H9 (cell line): ENCODE measurements around the gene HACE1. TPM values are rescaled to one million over a fixed set of nuclear protein-coding genes. Genes with fewer than 3 reads are reported as not detected.

Experiments
- DNase-seq: peaks from one replicate; pipeline ENCODE4 v3.0.0-alpha.2; 2017
- H2AFZ ChIP-seq: one replicate; pipeline ENCODE4 v1.6.1; 2013; ENCODE audit warnings: mild to moderate bottlenecking, low read length, control low read depth, moderate library complexity
- H2AK5ac ChIP-seq: 2 replicates; pipeline ENCODE4 v1.6.1; 2013; ENCODE audit warnings: low read length, control low read depth, mixed read lengths; ENCODE audit not compliant: insufficient read length
- H2BK120ac ChIP-seq: one replicate; pipeline ENCODE4 v1.6.1; 2013; ENCODE audit warnings: low read depth, mild to moderate bottlenecking, low read length, control low read depth, inconsistent platforms; ENCODE audit not compliant: poor library complexity, severe bottlenecking
- H2BK12ac ChIP-seq: 2 replicates; pipeline ENCODE4 v1.6.1; 2013; ENCODE audit warnings: low read length, control low read depth, mixed read lengths, low read depth; ENCODE audit not compliant: insufficient read length
- H2BK15ac ChIP-seq: 2 replicates; pipeline ENCODE4 v1.6.1; 2013; ENCODE audit warnings: low read depth, low read length, control low read depth
- H2BK20ac ChIP-seq: one replicate; pipeline ENCODE4 v1.6.1; 2013; ENCODE audit warnings: low read depth, mild to moderate bottlenecking, low read length, control low read depth, inconsistent platforms; ENCODE audit not compliant: poor library complexity, severe bottlenecking
- H2BK5ac ChIP-seq: 2 replicates; pipeline ENCODE4 v1.6.1; 2013; ENCODE audit warnings: low read length, control low read depth, mixed read lengths; ENCODE audit not compliant: insufficient read length
- H3K14ac ChIP-seq: 2 replicates; pipeline ENCODE4 v1.6.1; 2013; ENCODE audit warnings: low read length, control low read depth; ENCODE audit not compliant: insufficient read depth
- H3K18ac ChIP-seq: 2 replicates; pipeline ENCODE4 v1.6.1; 2013; ENCODE audit warnings: low read depth, mild to moderate bottlenecking, mixed read lengths, low read length, control low read depth; ENCODE audit not compliant: insufficient read length
- H3K23ac ChIP-seq: 2 replicates; pipeline ENCODE4 v1.6.1; 2013; ENCODE audit warnings: low read length, control low read depth, mixed read lengths, low read depth; ENCODE audit not compliant: insufficient read length
- H3K23me2 ChIP-seq: 2 replicates; pipeline ENCODE4 v1.6.1; 2013; ENCODE audit warnings: low read depth, mild to moderate bottlenecking, mixed read lengths, low read length, control low read depth; ENCODE audit not compliant: insufficient read length, poor library complexity, severe bottlenecking
- H3K27ac ChIP-seq: 2 replicates; pipeline ENCODE4 v1.5.1; 2013; ENCODE audit warnings: low read length, control low read depth, mixed read lengths, low read depth; ENCODE audit not compliant: insufficient read length
- H3K27me3 ChIP-seq: 2 replicates; pipeline ENCODE4 v1.6.1; 2013; ENCODE audit warnings: low read length, control low read depth, inconsistent platforms; ENCODE audit not compliant: insufficient read depth
- H3K4ac ChIP-seq: 2 replicates; pipeline ENCODE4 v1.6.1; 2013; ENCODE audit warnings: low read depth, mild to moderate bottlenecking, control low read depth, inconsistent platforms, low read length, moderate library complexity
- H3K4me1 ChIP-seq: 2 replicates; pipeline ENCODE4 v1.6.1; 2013; ENCODE audit warnings: low read length, control low read depth, inconsistent platforms; ENCODE audit not compliant: insufficient read depth
- H3K4me2 ChIP-seq: 2 replicates; pipeline ENCODE4 v1.6.1; 2013; ENCODE audit warnings: low read length, control low read depth, mixed read lengths; ENCODE audit not compliant: insufficient read length, insufficient read depth
- H3K56ac ChIP-seq: 2 replicates; pipeline ENCODE4 v1.6.1; 2013; ENCODE audit warnings: low read depth, mild to moderate bottlenecking, mixed read lengths, low read length, control low read depth; ENCODE audit not compliant: insufficient read length
- H3K79me1 ChIP-seq: 2 replicates; pipeline ENCODE4 v1.6.1; 2013; ENCODE audit warnings: low read depth, mild to moderate bottlenecking, moderate library complexity, low read length, control low read depth, inconsistent platforms; ENCODE audit not compliant: insufficient read depth, poor library complexity, severe bottlenecking
- H3K79me2 ChIP-seq: 2 replicates; pipeline ENCODE4 v1.6.1; 2013; ENCODE audit warnings: low read length, control low read depth, inconsistent platforms; ENCODE audit not compliant: insufficient read depth
- H3K9ac ChIP-seq: 2 replicates; pipeline ENCODE4 v1.6.1; 2013; ENCODE audit warnings: low read length, control low read depth, mixed read lengths; ENCODE audit not compliant: insufficient read length; ENCODE audit errors: extremely low read depth
- H3K9me3 ChIP-seq: one replicate; pipeline ENCODE4 v1.6.1; 2013; ENCODE audit warnings: low read depth, low read length, inconsistent platforms; ENCODE audit not compliant: control insufficient read depth
- H3T11ph ChIP-seq: one replicate; pipeline ENCODE4 v1.6.1; 2013; ENCODE audit warnings: mild to moderate bottlenecking, low read length, control low read depth, inconsistent platforms
- H4K20me1 ChIP-seq: one replicate; pipeline ENCODE4 v1.6.1; 2013; ENCODE audit not compliant: control insufficient read depth, insufficient read length, insufficient read depth
- H4K5ac ChIP-seq: 2 replicates; pipeline ENCODE4 v1.6.1; 2013; ENCODE audit warnings: low read depth, mild to moderate bottlenecking, mixed read lengths, low read length, control low read depth; ENCODE audit not compliant: insufficient read length
- H4K8ac ChIP-seq: replicated peaks from 2 replicates; pipeline ENCODE4 v1.6.1; 2013; ENCODE audit warnings: low read length, control low read depth, mixed read lengths, low read depth; ENCODE audit not compliant: insufficient read length
- H4K91ac ChIP-seq: 2 replicates; pipeline ENCODE4 v1.6.1; 2013; ENCODE audit warnings: low read depth, mild to moderate bottlenecking, moderate library complexity, mixed read lengths, low read length, control low read depth; ENCODE audit not compliant: insufficient read length
- H3K27ac Mint-ChIP-seq, 3 experiments: 2 replicates in 2 of 3; 3 replicates in 1 of 3; pipeline ENCODE4 v1.8.0; 2020 to 2021; ENCODE audit warnings: mixed read lengths in 3 of 3, mild to moderate bottlenecking in 1 of 3, moderate library complexity in 1 of 3
- H3K27me3 Mint-ChIP-seq: 2 replicates; pipeline ENCODE4 v1.8.0; 2021; ENCODE audit warnings: low read depth, mild to moderate bottlenecking, moderate library complexity, mixed read lengths
- H3K36me3 Mint-ChIP-seq, 3 experiments: 2 replicates in 2 of 3; 3 replicates in 1 of 3; pipeline ENCODE4 v1.8.0; 2020 to 2021; ENCODE audit warnings: low read depth in 3 of 3, mixed read lengths in 3 of 3; ENCODE audit not compliant: insufficient read depth in 1 of 3
- H3K4me1 Mint-ChIP-seq, 2 experiments: 2 replicates each; pipeline ENCODE4 v1.8.0; 2020; ENCODE audit warnings: mixed read lengths in 2 of 2
- H3K4me3 Mint-ChIP-seq, 2 experiments: 2 replicates in 1 of 2; 3 replicates in 1 of 2; pipeline ENCODE4 v1.8.0; 2020 to 2021; ENCODE audit warnings: mild to moderate bottlenecking in 2 of 2, mixed read lengths in 2 of 2, moderate library complexity in 1 of 2
- H3K9me3 Mint-ChIP-seq, 2 experiments: 2 replicates in 1 of 2; 3 replicates in 1 of 2; pipeline ENCODE4 v1.8.0; 2020; ENCODE audit warnings: mild to moderate bottlenecking in 2 of 2, mixed read lengths in 2 of 2, moderate library complexity in 1 of 2
- CTCF ChIP-seq: fragments of 200-600 bp; sonication (generic); conservative IDR thresholded peaks from 3 replicates; pipeline ENCODE4 v1.8.0; 2021; ENCODE audit warnings: antibody characterized with exemption, mild to moderate bottlenecking
- WGBS: extraction: QIAGEN DNeasy Blood & Tissue Kit; methylation state at CpG from one replicate; pipeline ENCODE4 v1.1.7; 2013; ENCODE audit warnings: missing lambda C conversion rate, low lambda C conversion rate, mixed read lengths; ENCODE audit not compliant: insufficient read length; ENCODE audit errors: extremely low coverage; 5-methylcytosine and 5-hydroxymethylcytosine counted together
- total RNA-seq: library from RNA; stranded (reverse); gene quantifications from 2 replicates; pipeline ENCODE4 v1.2.1, GENCODE V29; 2021

The HACE1 gene
- total RNA-seq, 1 experiment from 2014 or later, result 18.0 TPM

- peak overlapping the region in 1 of 3 experiments; percentile 1; a peak in 2 of 7 replicates for H3K27ac Mint-ChIP-seq
- no peak overlapping the region for H3K56ac ChIP-seq
- no peaks in the 10 kb centered on the region; a peak in 1 of 5 replicates for H3K9me3 Mint-ChIP-seq
- peaks cover 3% of the 10 kb centered on the region; the same call in 1 of the 2 replicates for H3K4me1 ChIP-seq
- WGBS, result no CpG with 5 or more reads among the region's 2 CpGs
- no peak overlapping the region for H3K14ac ChIP-seq
- no peak overlapping the region for H2BK20ac ChIP-seq
- H3K18ac ChIP-seq, result no peak overlapping the region
- no peak overlapping the region for H4K5ac ChIP-seq
- no peak overlapping the region for H2AFZ ChIP-seq
- H3K79me1 ChIP-seq, result no peaks in the 10 kb centered on the region
- H2BK120ac ChIP-seq, result no peak overlapping the region
- H4K91ac ChIP-seq, result no peak overlapping the region
- H2BK12ac ChIP-seq, result no peak overlapping the region
- no peaks in the 10 kb centered on the region for H3K23me2 ChIP-seq
- H3K4me2 ChIP-seq, result no peak overlapping the region
- no peak overlapping the region for H3T11ph ChIP-seq
- H3K4me3 Mint-ChIP-seq, result no peak overlapping the region
- H4K20me1 ChIP-seq, result no peaks in the 10 kb centered on the region
- no peak overlapping the region for H2BK5ac ChIP-seq
- no peaks in the 10 kb centered on the region for H3K27me3 Mint-ChIP-seq
- H3K9ac ChIP-seq, result no peak overlapping the region
- H2AK5ac ChIP-seq, result no peak overlapping the region
- H3K27ac ChIP-seq, result no peak overlapping the region
- no peak overlapping the region for H3K23ac ChIP-seq
- no peak overlapping the region for H2BK15ac ChIP-seq
- H3K4me1 Mint-ChIP-seq, result peaks cover 17 to 23% of the 10 kb centered on the region in 2 experiments
- H3K4ac ChIP-seq, result no peak overlapping the region
- H3K27me3 ChIP-seq, result no peaks in the 10 kb centered on the region
- TF ChIP-seq CTCF, result no peak
- H3K36me3 Mint-ChIP-seq, result peaks cover 9 to 20% (median 16%) of the 10 kb centered on the region in 3 experiments
- no peak for DNase-seq
- no peaks in the 10 kb centered on the region for H3K79me2 ChIP-seq
- H4K8ac ChIP-seq, result no peak overlapping the region
- no peaks in the 10 kb centered on the region for H3K9me3 ChIP-seq
Measured at GRCh38 chr6:104814743-104815142, 45.0 kb downstream of the HACE1 start.
